WTC11 (cell line): Measurements from ENCODE around the gene ANAPC7.

Experiments
- CREM ChIP-seq: sonication (generic); formaldehyde crosslinking; IDR thresholded peaks from 2 replicates; pipeline ENCODE4 v1.8.1; 2022; ENCODE audit warnings: mild to moderate bottlenecking, missing genetic modification reagents, moderate library complexity
- CTCF ChIP-seq: fragments of 200-600 bp; IDR thresholded peaks from 2 replicates; pipeline ENCODE4 v1.8.0; 2022; ENCODE audit warnings: antibody characterized with exemption
- FOXK1 ChIP-seq: sonication (generic); formaldehyde crosslinking; IDR thresholded peaks from 2 replicates; pipeline ENCODE4 v1.8.0; 2022; ENCODE audit warnings: mild to moderate bottlenecking, moderate library complexity, missing genetic modification reagents
- NFYB ChIP-seq: sonication (generic); formaldehyde crosslinking; conservative IDR thresholded peaks from 2 replicates; pipeline ENCODE4 v1.8.0; 2022; ENCODE audit warnings: low read depth, missing genetic modification reagents
- SMAD3 ChIP-seq: sonication (generic); formaldehyde crosslinking; IDR thresholded peaks from 2 replicates; pipeline ENCODE4 v1.8.0; 2022; ENCODE audit warnings: missing genetic modification reagents, mild to moderate bottlenecking, borderline replicate concordance
- ZMAT4 ChIP-seq: fragments of 250-450 bp; sonication (Bioruptor Pico); IDR thresholded peaks from 2 replicates; pipeline ENCODE4 v1.9.0; 2021; ENCODE audit warnings: mild to moderate bottlenecking
- ZNF232 ChIP-seq: sonication (generic); formaldehyde crosslinking; IDR thresholded peaks from 2 replicates; pipeline ENCODE4 v1.8.0; 2022; ENCODE audit warnings: mild to moderate bottlenecking, missing genetic modification reagents
- ZNF396 ChIP-seq: fragments of 250-450 bp; sonication (Bioruptor Pico); IDR thresholded peaks from 2 replicates; pipeline ENCODE4 v1.8.0; 2021; ENCODE audit warnings: mild to moderate bottlenecking, moderate library complexity, borderline replicate concordance

GRCh38 chr12:110342157-110342556 is 61.4 kb downstream of the ANAPC7 start:
- TF ChIP-seq ZMAT4 (CRISPR knock-in tag) (no peak), ZNF396 (CRISPR knock-in tag) (no peak), NFYB (CRISPR knock-in tag) (no peak), SMAD3 (no peak), FOXK1 (CRISPR knock-in tag) (no peak), CREM (no peak), ZNF232 (no peak), CTCF (no peak)
